Activated CD4-positive, alpha-beta memory T cell treated with anti-CD3 and anti-CD28 coated beads for 36 hours (primary cell): ENCODE results near the gene AKR1C4. TPM values are rescaled to one million over a fixed set of nuclear protein-coding genes. Genes with fewer than 3 reads are reported as not detected.

Experiments used
- CTCF ChIA-PET: fragments of 350-600 bp; sonication (Branson Sonifier 250); formaldehyde crosslinking; loops from one replicate; lab custom pipeline; 2021; ENCODE audit warnings: antibody characterized with exemption, inconsistent platforms; lab: Charles Lee
- POLR2A ChIA-PET: fragments of 350-600 bp; sonication (Branson Sonifier 250); formaldehyde crosslinking; loops from one replicate; lab custom pipeline; 2021; ENCODE audit warnings: antibody characterized with exemption; lab: Charles Lee
- DNase-seq: peaks from one replicate; pipeline ENCODE4 v3.0.0-alpha.2; 2020
- H3K27ac Mint-ChIP-seq: one replicate; pipeline ENCODE4 v1.8.0; 2021; ENCODE audit warnings: mixed read lengths
- H3K27me3 Mint-ChIP-seq: one replicate; pipeline ENCODE4 v1.8.0; 2021; ENCODE audit warnings: mixed read lengths
- H3K36me3 Mint-ChIP-seq: one replicate; pipeline ENCODE4 v1.8.0; 2021; ENCODE audit warnings: mixed read lengths
- H3K4me1 Mint-ChIP-seq: one replicate; pipeline ENCODE4 v1.8.0; 2021; ENCODE audit warnings: low read depth, mixed read lengths
- H3K4me3 Mint-ChIP-seq: one replicate; pipeline ENCODE4 v1.8.0; 2021; ENCODE audit warnings: mild to moderate bottlenecking, mixed read lengths
- H3K9me3 Mint-ChIP-seq: one replicate; pipeline ENCODE4 v1.8.0; 2021; ENCODE audit warnings: mixed read lengths
- intact Hi-C: fragments of 100-400 bp; cut with micrococcal nuclease; formaldehyde crosslinking; loops from one replicate; pipeline ENCODE4 v1.15.1; 2023
- total RNA-seq, 2 experiments: library from RNA; stranded (reverse); gene quantifications; one replicate each; pipeline ENCODE4 v1.2.3, GENCODE V29; 2021

Gene AKR1C4
- not detected for total RNA-seq

- Mint-ChIP-seq H3K27ac (no peak within 1 kb of the TSS), H3K27me3 (no peaks in the 10 kb centered on the region), H3K9me3 (peaks cover 6% of the 10 kb centered on the region), H3K36me3 (no peaks in the 10 kb centered on the region), H3K4me3 (no peak within 1 kb of the TSS), H3K4me1 (no peaks in the 10 kb centered on the region)
- DNase-seq: no peak
- ChIA-PET POLR2A (no interaction called here), CTCF (interaction anchor here (0.7 kb wide), 1 partner anchor 247 kb away, joined by 3 read pairs; no protein-coding TSS in a partner anchor)
- intact Hi-C loops: no loop called here
Observed at GRCh38 chr10:5196702-5197113, at the start of gene AKR1C4. Gene AKR1C4 (plus strand): TSS chr10:5196837. CDS start chr10:5196868, 31 bp downstream.

GRCh38 chr10:5146920-5147254 lies 49.8 kb upstream of the AKR1C4 start:
- intact Hi-C loops: no loop called here
- DNase-seq: no peak
- Mint-ChIP-seq H3K27me3 (no peaks in the 10 kb centered on the region), H3K4me3 (no peak overlapping the region), H3K27ac (no peak overlapping the region), H3K4me1 (no peaks in the 10 kb centered on the region), H3K36me3 (peaks cover 8% of the 10 kb centered on the region), H3K9me3 (peaks cover 18% of the 10 kb centered on the region)
- ChIA-PET POLR2A (no interaction called here), CTCF (no interaction called here)

GRCh38 chr10:5147255-5147980 lies 49.2 kb upstream of the AKR1C4 start:
- Mint-ChIP-seq H3K36me3 (peaks cover 8% of the 10 kb centered on the region), H3K4me1 (no peaks in the 10 kb centered on the region), H3K27me3 (no peaks in the 10 kb centered on the region), H3K9me3 (peaks cover 18% of the 10 kb centered on the region), H3K4me3 (no peak overlapping the region), H3K27ac (no peak overlapping the region)
- POLR2A ChIA-PET: no interaction called here
- DNase-seq: no peak
- intact Hi-C loops: no loop called here
- CTCF ChIA-PET: no interaction called here

- no peak for DNase-seq
- H3K36me3 Mint-ChIP-seq: peaks cover 8% of the 10 kb centered on the region
- H3K4me1 Mint-ChIP-seq: no peaks in the 10 kb centered on the region
- ChIA-PET POLR2A (no interaction called here), CTCF (no interaction called here)
- no peak overlapping the region for H3K4me3 Mint-ChIP-seq
- peaks cover 18% of the 10 kb centered on the region for H3K9me3 Mint-ChIP-seq
- intact Hi-C loops: no loop called here
- no peak overlapping the region for H3K27ac Mint-ChIP-seq
- no peaks in the 10 kb centered on the region for H3K27me3 Mint-ChIP-seq
Observed at GRCh38 chr10:5147981-5148677, 48.5 kb upstream of the AKR1C4 start.

GRCh38 chr10:5148678-5149032 lies 48.0 kb upstream of the AKR1C4 start:
- Mint-ChIP-seq H3K27me3 (no peaks in the 10 kb centered on the region), H3K9me3 (peaks cover 18% of the 10 kb centered on the region), H3K4me3 (no peak overlapping the region), H3K27ac (no peak overlapping the region), H3K36me3 (peaks cover 8% of the 10 kb centered on the region), H3K4me1 (no peaks in the 10 kb centered on the region)
- DNase-seq: no peak
- POLR2A ChIA-PET: no interaction called here
- intact Hi-C loops: no loop called here
- CTCF ChIA-PET: no interaction called here

- Mint-ChIP-seq H3K27ac (no peak overlapping the region), H3K36me3 (peaks cover 13% of the 10 kb centered on the region), H3K4me1 (no peaks in the 10 kb centered on the region), H3K27me3 (no peaks in the 10 kb centered on the region), H3K9me3 (peaks cover 18% of the 10 kb centered on the region), H3K4me3 (no peak overlapping the region)
- intact Hi-C loops: no loop called here
- POLR2A ChIA-PET: no interaction called here
- no peak for DNase-seq
- CTCF ChIA-PET: interaction anchor here (1.4 kb wide), 1 partner anchor 61 kb away, joined by 3 read pairs; no protein-coding TSS in a partner anchor
Observed at GRCh38 chr10:5151076-5151475, 45.6 kb upstream of the AKR1C4 start.

- H3K4me1 Mint-ChIP-seq: no peaks in the 10 kb centered on the region
- H3K9me3 Mint-ChIP-seq: peaks cover 2% of the 10 kb centered on the region
- DNase-seq: no peak
- no peak overlapping the region for H3K27ac Mint-ChIP-seq
- no peak overlapping the region for H3K4me3 Mint-ChIP-seq
- ChIA-PET CTCF (no interaction called here), POLR2A (no interaction called here)
- peaks cover 14% of the 10 kb centered on the region for H3K36me3 Mint-ChIP-seq
- H3K27me3 Mint-ChIP-seq: no peaks in the 10 kb centered on the region
- intact Hi-C loops: no loop called here
Observed at GRCh38 chr10:5155951-5156350, 40.7 kb upstream of the AKR1C4 start.

GRCh38 chr10:5157501-5157900 lies 39.1 kb upstream of the AKR1C4 start:
- ChIA-PET CTCF (no interaction called here), POLR2A (no interaction called here)
- H3K27ac Mint-ChIP-seq: no peak overlapping the region
- DNase-seq: no peak
- peaks cover 6% of the 10 kb centered on the region for H3K9me3 Mint-ChIP-seq
- intact Hi-C loops: no loop called here
- peaks cover 17% of the 10 kb centered on the region for H3K36me3 Mint-ChIP-seq
- no peaks in the 10 kb centered on the region for H3K27me3 Mint-ChIP-seq
- no peak overlapping the region for H3K4me3 Mint-ChIP-seq
- H3K4me1 Mint-ChIP-seq: no peaks in the 10 kb centered on the region

GRCh38 chr10:5159126-5159525 lies 37.5 kb upstream of the AKR1C4 start:
- intact Hi-C loops: no loop called here
- CTCF ChIA-PET: no interaction called here
- H3K9me3 Mint-ChIP-seq: peaks cover 21% of the 10 kb centered on the region
- no peaks in the 10 kb centered on the region for H3K4me1 Mint-ChIP-seq
- no peaks in the 10 kb centered on the region for H3K27me3 Mint-ChIP-seq
- no peak overlapping the region for H3K4me3 Mint-ChIP-seq
- no peak for DNase-seq
- no peak overlapping the region for H3K27ac Mint-ChIP-seq
- POLR2A ChIA-PET: no interaction called here
- H3K36me3 Mint-ChIP-seq: peaks cover 30% of the 10 kb centered on the region

- H3K4me3 Mint-ChIP-seq: no peak overlapping the region
- H3K27me3 Mint-ChIP-seq: peaks cover 1% of the 10 kb centered on the region
- ChIA-PET CTCF (no interaction called here), POLR2A (no interaction called here)
- intact Hi-C loops: no loop called here
- peaks cover 6% of the 10 kb centered on the region for H3K4me1 Mint-ChIP-seq
- no peak for DNase-seq
- H3K36me3 Mint-ChIP-seq: peaks cover 55% of the 10 kb centered on the region
- H3K9me3 Mint-ChIP-seq: peaks cover 58% of the 10 kb centered on the region
- H3K27ac Mint-ChIP-seq: no peak overlapping the region
Observed at GRCh38 chr10:5163487-5163886, 33.1 kb upstream of the AKR1C4 start.

GRCh38 chr10:5165738-5166137 lies 30.9 kb upstream of the AKR1C4 start:
- Mint-ChIP-seq H3K4me3 (no peak overlapping the region), H3K27me3 (peaks cover 1% of the 10 kb centered on the region), H3K4me1 (peaks cover 13% of the 10 kb centered on the region), H3K27ac (no peak overlapping the region), H3K9me3 (peaks cover 64% of the 10 kb centered on the region), H3K36me3 (peaks cover 56% of the 10 kb centered on the region)
- ChIA-PET CTCF (no interaction called here), POLR2A (no interaction called here)
- DNase-seq: no peak
- intact Hi-C loops: loop anchor here (5.0 kb wide), 1 partner anchor 127 kb away; no protein-coding TSS in a partner anchor

- ChIA-PET CTCF (no interaction called here), POLR2A (no interaction called here)
- peaks cover 13% of the 10 kb centered on the region for H3K4me1 Mint-ChIP-seq
Observed at GRCh38 chr10:5168897-5169420, 27.7 kb upstream of the AKR1C4 start.

More at GRCh38 chr10:5168897-5169420, 27.7 kb upstream of the AKR1C4 start:
- DNase-seq: peak; percentile 64
- Mint-ChIP-seq H3K36me3 (peaks cover 37% of the 10 kb centered on the region), H3K9me3 (peaks cover 45% of the 10 kb centered on the region), H3K27ac (peak overlapping the region; percentile 79), H3K4me3 (no peak overlapping the region), H3K27me3 (peaks cover 1% of the 10 kb centered on the region)
- intact Hi-C loops: loop anchor here (5.0 kb wide), 1 partner anchor 123 kb away; no protein-coding TSS in a partner anchor
